H1 (cell line): Measurements from ENCODE around the gene EXTL1. TPM values are rescaled to one million over a fixed set of nuclear protein-coding genes. Genes with fewer than 3 reads are reported as not detected.

Experiments used
- ASH2L ChIP-seq: fragments of 200-600, 300-600 bp; sonication (generic); IDR thresholded peaks from one replicate; pipeline ENCODE4 v1.7.1; 2017; ENCODE audit warnings: low read length
- BCL11A ChIP-seq, 2 experiments: IDR thresholded peaks; one replicate each; pipeline ENCODE4 v1.6.1; 2011; ENCODE audit warnings: low read depth in 2 of 2, low read length in 2 of 2, mild to moderate bottlenecking in 2 of 2
- RNF2 ChIP-seq: fragments of 200-900, 300-1000 bp; sonication (generic); IDR thresholded peaks from 2 replicates; pipeline ENCODE4 v1.7.1; 2016; ENCODE audit warnings: borderline replicate concordance, low read depth, mild to moderate bottlenecking, antibody characterized with exemption, low read length; ENCODE audit not compliant: poor library complexity, severe bottlenecking; ENCODE audit errors: missing control alignments
- SIN3A ChIP-seq, 2 experiments: IDR thresholded peaks in 1 of 2; conservative IDR thresholded peaks in 1 of 2; 2 replicates each; pipeline ENCODE4 v1.6.1; 2011 to 2012; ENCODE audit warnings: low read length in 2 of 2, improper control_type of control experiment in 1 of 2, low read depth in 1 of 2, mild to moderate bottlenecking in 1 of 2
- SP2 ChIP-seq: IDR thresholded peaks from 2 replicates; pipeline ENCODE4 v1.6.1; 2012; ENCODE audit warnings: mild to moderate bottlenecking, low read length, inconsistent platforms
- SRF ChIP-seq: IDR thresholded peaks from 2 replicates; pipeline ENCODE4 v1.6.1; 2011; ENCODE audit warnings: mild to moderate bottlenecking, low read depth, low read length, moderate library complexity
- SUZ12 ChIP-seq: fragments of 200-600 bp; sonication (generic); IDR thresholded peaks from 2 replicates; pipeline ENCODE4 v1.6.1; 2012; ENCODE audit warnings: mild to moderate bottlenecking, inconsistent platforms, low read length, moderate library complexity, mixed read lengths
- polyA plus RNA-seq, 7 experiments: library from polyadenylated mRNA; depleted of rRNA in 3 of 7; stranded (reverse) in 5 of 7; unstranded in 2 of 7; fragments of >200 nt in 5 of 7; fragments of 200-250 nt in 2 of 7; gene quantifications; 1 replicate in 5 of 7; 2 replicates in 1 of 7; 4 replicates in 1 of 7; pipeline versions ENCODE4 v1.2.1 to v1.2.3, GENCODE V29; 2011 to 2013; ENCODE audit warnings: missing spikeins in 2 of 7, mixed read lengths in 2 of 7
- small RNA-seq: library from polyadenylated mRNA; stranded (forward); fragments of <200 nt; extraction: miRNeasy Mini kit (QIAGEN cat#:217004); gene quantifications from one replicate; pipeline ENCODE3, GENCODE V24; 2013; ENCODE audit not compliant: insufficient read depth
- total RNA-seq: library from RNA; stranded (reverse); fragmentation: NEBNext Ultra II Directional; extraction: Animal tissue kit (Norgen Biotek cat#: 25700); gene quantifications from 2 replicates; pipeline ENCODE4 v1.2.1, GENCODE V29; 2021

Gene EXTL1
- total and polyA plus RNA-seq, 2 of the 8 experiments (the other 6 are each of a cell fraction or from before 2014, with no cell fraction given): 0.89 to 1.2 TPM

- TF ChIP-seq SIN3A (conservative IDR thresholded peaks at IDR 0.05 in 1 of 2, IDR thresholded peaks at IDR 0.05 in 1 of 2; ENCODE audit: low read depth in 1 of 2, low read length in 2 of 2) (no peak), BCL11A (IDR thresholded peaks at IDR 0.05; ENCODE audit: low read depth in 2 of 2, low read length in 2 of 2) (no peak), RNF2 (no peak), SP2 (no peak), ASH2L (no peak), SUZ12 (no peak), SRF (no peak)
- TF ChIP-seq, all 59 proteins: peak for 0
These were observed 63.3 kb downstream of the EXTL1 start (continued) for GRCh38 chr1:26084844-26085243.

Small RNAs within 50 kb of the gene (small RNA-seq; reads per million reads assigned to genes)
- gene RF00283 (not detected), gene RF00492 (not detected)

Other genes with a start within 250 kb of the EXTL1 start
- gene SELENON, start 221.6 kb upstream of the EXTL1 start, total RNA-seq: 77.4 and 77.6 TPM in 2 replicates
- 43.0 and 67.3 TPM in 2 replicates for gene SELENON, start 221.6 kb upstream of the EXTL1 start, polyA plus RNA-seq (2011; rRNA removed)
- 20.8 and 23.1 TPM in 2 replicates for gene MTFR1L, start 201.8 kb upstream of the EXTL1 start, total RNA-seq
- gene MTFR1L, start 201.8 kb upstream of the EXTL1 start, polyA plus RNA-seq (2011; rRNA removed): 23.1 and 39.9 TPM in 2 replicates
- 22.9 and 23.2 TPM in 2 replicates for gene AUNIP, start 162.3 kb upstream of the EXTL1 start, total RNA-seq
- 15.4 and 18.6 TPM in 2 replicates for gene AUNIP, start 162.3 kb upstream of the EXTL1 start, polyA plus RNA-seq (2011; rRNA removed)
- gene PAQR7, start 146.1 kb upstream of the EXTL1 start, total RNA-seq: 7.3 and 7.7 TPM in 2 replicates
- 7.4 and 9.0 TPM in 2 replicates for gene PAQR7, start 146.1 kb upstream of the EXTL1 start, polyA plus RNA-seq (2011; rRNA removed)
- gene STMN1, start 115.4 kb upstream of the EXTL1 start, total RNA-seq: 561 and 564 TPM in 2 replicates
- gene STMN1, start 115.4 kb upstream of the EXTL1 start, polyA plus RNA-seq (2011; rRNA removed): 78.4 and 116 TPM in 2 replicates
- gene PAFAH2, start 23.7 kb upstream of the EXTL1 start, total RNA-seq: 7.6 and 9.3 TPM in 2 replicates
- gene PAFAH2, start 23.7 kb upstream of the EXTL1 start, polyA plus RNA-seq (2011; rRNA removed): 7.7 and 15.6 TPM in 2 replicates
- 0.19 TPM in 1 of 2 replicates, not detected in the other for gene SLC30A2, start 24.3 kb downstream of the EXTL1 start, total RNA-seq
- gene SLC30A2, start 24.3 kb downstream of the EXTL1 start, polyA plus RNA-seq (2011; rRNA removed): 0.76 and 0.78 TPM in 2 replicates
- not detected in 2 replicates for gene TRIM63, start 45.9 kb downstream of the EXTL1 start, total RNA-seq
- not detected in 2 replicates for gene TRIM63, start 45.9 kb downstream of the EXTL1 start, polyA plus RNA-seq (2011; rRNA removed)
- 4.5 and 5.2 TPM in 2 replicates for gene PDIK1L, start 90.0 kb downstream of the EXTL1 start, total RNA-seq
- 0.83 and 0.95 TPM in 2 replicates for gene PDIK1L, start 90.0 kb downstream of the EXTL1 start, polyA plus RNA-seq (2011; rRNA removed)
- gene FAM110D, start 137.3 kb downstream of the EXTL1 start, total RNA-seq: 0.46 and 0.48 TPM in 2 replicates
- gene FAM110D, start 137.3 kb downstream of the EXTL1 start, polyA plus RNA-seq (2011; rRNA removed): 0.20 and 0.21 TPM in 2 replicates
- not detected in 2 replicates for gene C1orf232, start 147.2 kb downstream of the EXTL1 start, total RNA-seq
- gene C1orf232, start 147.2 kb downstream of the EXTL1 start, polyA plus RNA-seq (2011; rRNA removed): not detected in 2 replicates
- gene ZNF593, start 148.1 kb downstream of the EXTL1 start, total RNA-seq: 38.2 and 40.2 TPM in 2 replicates
- gene ZNF593, start 148.1 kb downstream of the EXTL1 start, polyA plus RNA-seq (2011; rRNA removed): 68.0 and 112 TPM in 2 replicates
- not detected in 2 replicates for gene ZNF593OS, start 150.1 kb downstream of the EXTL1 start, total RNA-seq
- gene ZNF593OS, start 150.1 kb downstream of the EXTL1 start, polyA plus RNA-seq (2011; rRNA removed): not detected in 2 replicates
- 13.0 and 14.5 TPM in 2 replicates for gene CNKSR1, start 155.7 kb downstream of the EXTL1 start, total RNA-seq
- gene CNKSR1, start 155.7 kb downstream of the EXTL1 start, polyA plus RNA-seq (2011; rRNA removed): 13.9 and 20.9 TPM in 2 replicates
- gene CATSPER4, start 168.8 kb downstream of the EXTL1 start, total RNA-seq: 0.65 and 0.90 TPM in 2 replicates
- 0.83 TPM in 2 replicates for gene CATSPER4, start 168.8 kb downstream of the EXTL1 start, polyA plus RNA-seq (2011; rRNA removed)
- 35.3 and 40.4 TPM in 2 replicates for gene CEP85, start 212.4 kb downstream of the EXTL1 start, total RNA-seq
- 37.4 and 43.7 TPM in 2 replicates for gene CEP85, start 212.4 kb downstream of the EXTL1 start, polyA plus RNA-seq (2011; rRNA removed)